Neural crest cell (in vitro differentiated cells): ENCODE data around the gene ERVK3-1. TPM values are rescaled to one million over a fixed set of nuclear protein-coding genes. Genes with fewer than 3 reads are reported as not detected.

ENCODE experiments used
- DNase-seq: peaks from one replicate; pipeline ENCODE4 v3.0.0; 2021; ENCODE audit warnings: low read depth, mixed read lengths, low spot score
- H3K27ac Mint-ChIP-seq: one replicate; pipeline ENCODE4 v1.8.0; 2021; ENCODE audit warnings: mild to moderate bottlenecking, mixed read lengths; ENCODE audit not compliant: unreplicated experiment
- H3K27me3 Mint-ChIP-seq: 2 replicates; pipeline ENCODE4 v1.8.0; 2021; ENCODE audit warnings: low read depth, mild to moderate bottlenecking, mixed read lengths
- H3K36me3 Mint-ChIP-seq: 2 replicates; pipeline ENCODE4 v1.8.0; 2021; ENCODE audit warnings: low read depth, mild to moderate bottlenecking, mixed read lengths
- H3K4me1 Mint-ChIP-seq: 2 replicates; pipeline ENCODE4 v1.8.0; 2021; ENCODE audit warnings: mixed read lengths
- H3K4me3 Mint-ChIP-seq: one replicate; pipeline ENCODE4 v1.8.0; 2021; ENCODE audit warnings: mild to moderate bottlenecking, mixed read lengths
- H3K9me3 Mint-ChIP-seq: 2 replicates; pipeline ENCODE4 v1.8.0; 2021; ENCODE audit warnings: mixed read lengths
- CTCF ChIP-seq: fragments of 200-600 bp; sonication (generic); conservative IDR thresholded peaks from 2 replicates; pipeline ENCODE4 v1.5.0; 2021; ENCODE audit warnings: antibody characterized with exemption, mild to moderate bottlenecking
- total RNA-seq: library from RNA; stranded (reverse); gene quantifications from 2 replicates; pipeline ENCODE4 v1.2.1, GENCODE V29; 2021

Gene ERVK3-1
- total RNA-seq, 1 donor from 2014 or later: 47.6 TPM

- H3K4me3 Mint-ChIP-seq: no peak overlapping the region
- peaks cover 17% of the 10 kb centered on the region for H3K36me3 Mint-ChIP-seq
- peaks cover 4% of the 10 kb centered on the region for H3K4me1 Mint-ChIP-seq
- H3K27ac Mint-ChIP-seq: no peak overlapping the region
- DNase-seq: no peak
- H3K27me3 Mint-ChIP-seq: no peaks in the 10 kb centered on the region
- H3K9me3 Mint-ChIP-seq: no peaks in the 10 kb centered on the region
- TF ChIP-seq CTCF: no peak
Measured at GRCh38 chr19:58334691-58335249, 29.6 kb downstream of the ERVK3-1 start.

- no peak for DNase-seq
- Mint-ChIP-seq H3K27me3 (no peaks in the 10 kb centered on the region), H3K9me3 (no peaks in the 10 kb centered on the region), H3K4me3 (no peak overlapping the region), H3K4me1 (no peaks in the 10 kb centered on the region), H3K36me3 (peaks cover 21% of the 10 kb centered on the region), H3K27ac (no peak overlapping the region)
- no peak for TF ChIP-seq CTCF
Measured at GRCh38 chr19:58335630-58336029, 30.5 kb downstream of the ERVK3-1 start.

- Mint-ChIP-seq H3K36me3 (peaks cover 22% of the 10 kb centered on the region), H3K27me3 (no peaks in the 10 kb centered on the region), H3K4me3 (no peak overlapping the region), H3K27ac (peak overlapping the region; percentile 50), H3K9me3 (no peaks in the 10 kb centered on the region), H3K4me1 (no peaks in the 10 kb centered on the region)
- TF ChIP-seq CTCF: no peak
- no peak for DNase-seq
Measured at GRCh38 chr19:58336216-58336615, 31.0 kb downstream of the ERVK3-1 start.

GRCh38 chr19:58336820-58337219 is 31.6 kb downstream of the ERVK3-1 start:
- H3K4me1 Mint-ChIP-seq: no peaks in the 10 kb centered on the region
- no peaks in the 10 kb centered on the region for H3K27me3 Mint-ChIP-seq
- no peak overlapping the region for H3K4me3 Mint-ChIP-seq
- no peak for DNase-seq
- TF ChIP-seq CTCF: no peak
- no peak overlapping the region for H3K27ac Mint-ChIP-seq
- H3K36me3 Mint-ChIP-seq: peaks cover 24% of the 10 kb centered on the region
- H3K9me3 Mint-ChIP-seq: no peaks in the 10 kb centered on the region

GRCh38 chr19:58338336-58338735 is 33.2 kb downstream of the ERVK3-1 start:
- DNase-seq: no peak
- Mint-ChIP-seq H3K36me3 (peaks cover 27% of the 10 kb centered on the region), H3K4me1 (no peaks in the 10 kb centered on the region), H3K27ac (no peak overlapping the region), H3K27me3 (no peaks in the 10 kb centered on the region), H3K9me3 (no peaks in the 10 kb centered on the region), H3K4me3 (no peak overlapping the region)
- no peak for TF ChIP-seq CTCF
